Breast epithelium (tissue), 4 donors: Measurements from ENCODE around the gene ST6GALNAC3. TPM values are rescaled to one million over a fixed set of nuclear protein-coding genes. Genes with fewer than 3 reads are reported as not detected.

ENCODE experiments used
- DNase-seq, 2 donors: peaks; one replicate each; pipeline ENCODE4 v3.0.0-alpha.2; 2019; ENCODE audit warnings: low spot score in 2 of 2
- H3K27ac ChIP-seq, 2 donors: fragments of 200-600 bp; sonication (generic) in 1 of 2; one replicate each; pipeline ENCODE4 v1.5.1; 2016 to 2019; ENCODE audit warnings: mild to moderate bottlenecking in 1 of 2
- H3K27me3 ChIP-seq, 2 donors: fragments of 200-600 bp; sonication (generic) in 1 of 2; one replicate each; pipeline versions ENCODE4 v1.5.1 to v1.6.0; 2017 to 2019; ENCODE audit warnings: control low read depth in 1 of 2, mild to moderate bottlenecking in 1 of 2
- H3K36me3 ChIP-seq: fragments of 200-600 bp; one replicate; pipeline ENCODE4 v1.5.1; 2019
- H3K4me1 ChIP-seq, 2 donors: fragments of 200-600 bp; sonication (generic); one replicate each; pipeline ENCODE4 v1.5.1; 2016 to 2019; ENCODE audit warnings: control low read depth in 1 of 2
- H3K4me3 ChIP-seq, 3 donors: fragments of 200-600 bp; sonication (generic); 1 replicate in 2 of 3; 2 replicates in 1 of 3; pipeline ENCODE4 v1.5.1; 2016 to 2019; ENCODE audit warnings: mild to moderate bottlenecking in 3 of 3, moderate library complexity in 2 of 3
- H3K9me3 ChIP-seq, 2 donors: fragments of 200-600 bp; sonication (generic) in 1 of 2; one replicate each; pipeline ENCODE4 v1.5.1; 2016 to 2019; ENCODE audit warnings: control low read depth in 1 of 2
- POLR2A ChIP-seq: fragments of 450-650 bp; IDR thresholded peaks from one replicate; pipeline ENCODE4 v1.6.1; 2016; ENCODE audit warnings: antibody characterized with exemption, mild to moderate bottlenecking, moderate library complexity
- POLR2AphosphoS5 ChIP-seq, 3 donors: sonication (generic); formaldehyde crosslinking; IDR thresholded peaks; one replicate each; pipeline ENCODE4 v1.6.1; 2017; ENCODE audit warnings: antibody characterized with exemption in 3 of 3
- intact Hi-C: fragments of 100-400 bp; cut with DNase I; formaldehyde crosslinking; loops from one replicate; pipeline ENCODE4 v1.15.1; 2023; ENCODE audit warnings: low total_unique reads
- total RNA-seq, 3 donors: library from RNA; depleted of rRNA; stranded (reverse); fragments of >200 nt; gene quantifications; one replicate each; pipeline ENCODE4 v1.1.0, GENCODE V29; 2016
- TF ChIP-seq, protein P1 (sequence below), 3 donors: fragments of 450-650 bp; IDR thresholded peaks; one replicate each; pipeline ENCODE4 v1.5.1; 2016 to 2017; ENCODE audit warnings: antibody characterized with exemption in 3 of 3, mild to moderate bottlenecking in 3 of 3, moderate library complexity in 3 of 3

ST6GALNAC3 gene
- total RNA-seq, 3 donors from 2014 or later: 4.1 to 14.4 (median 8.5) TPM

DNA sequence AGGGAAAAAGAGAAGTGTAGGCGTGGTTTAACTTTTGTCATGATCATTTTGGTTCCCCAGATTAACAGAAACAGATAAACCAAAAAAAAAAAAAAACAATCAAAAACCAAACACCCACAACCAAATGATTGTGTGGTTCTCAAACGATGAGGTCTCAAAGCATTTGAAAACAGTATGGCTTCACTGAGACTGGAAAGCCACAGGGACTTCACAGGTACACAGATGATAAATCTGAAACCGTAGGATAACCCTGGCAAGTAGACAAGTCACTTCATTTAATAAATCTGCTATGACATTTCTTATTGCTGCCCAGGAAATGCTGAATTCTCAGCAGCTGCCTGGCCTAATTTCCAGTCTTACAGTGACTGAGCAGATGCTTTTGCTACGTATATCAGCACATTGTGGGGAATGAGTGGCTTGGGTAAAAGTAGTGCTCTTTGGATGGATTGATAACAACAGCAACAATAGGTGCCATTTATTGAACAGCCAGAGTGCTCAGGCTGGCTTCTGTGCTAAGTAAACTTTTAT lies 6.1 kb downstream of the ST6GALNAC3 start:
- H3K36me3 ChIP-seq: no peaks in the 10 kb centered on the region
- H3K27ac ChIP-seq: no peak overlapping the region
- intact Hi-C loops: no loop called here
- no peak for TF ChIP-seq POLR2AphosphoS5 (IDR thresholded peaks at IDR 0.05)
- TF ChIP-seq POLR2A: no peak
- TF ChIP-seq, protein P1, sequence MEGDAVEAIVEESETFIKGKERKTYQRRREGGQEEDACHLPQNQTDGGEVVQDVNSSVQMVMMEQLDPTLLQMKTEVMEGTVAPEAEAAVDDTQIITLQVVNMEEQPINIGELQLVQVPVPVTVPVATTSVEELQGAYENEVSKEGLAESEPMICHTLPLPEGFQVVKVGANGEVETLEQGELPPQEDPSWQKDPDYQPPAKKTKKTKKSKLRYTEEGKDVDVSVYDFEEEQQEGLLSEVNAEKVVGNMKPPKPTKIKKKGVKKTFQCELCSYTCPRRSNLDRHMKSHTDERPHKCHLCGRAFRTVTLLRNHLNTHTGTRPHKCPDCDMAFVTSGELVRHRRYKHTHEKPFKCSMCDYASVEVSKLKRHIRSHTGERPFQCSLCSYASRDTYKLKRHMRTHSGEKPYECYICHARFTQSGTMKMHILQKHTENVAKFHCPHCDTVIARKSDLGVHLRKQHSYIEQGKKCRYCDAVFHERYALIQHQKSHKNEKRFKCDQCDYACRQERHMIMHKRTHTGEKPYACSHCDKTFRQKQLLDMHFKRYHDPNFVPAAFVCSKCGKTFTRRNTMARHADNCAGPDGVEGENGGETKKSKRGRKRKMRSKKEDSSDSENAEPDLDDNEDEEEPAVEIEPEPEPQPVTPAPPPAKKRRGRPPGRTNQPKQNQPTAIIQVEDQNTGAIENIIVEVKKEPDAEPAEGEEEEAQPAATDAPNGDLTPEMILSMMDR (IDR thresholded peaks at IDR 0.05): no peak
- no peak for DNase-seq
- H3K9me3 ChIP-seq: no peaks in the 10 kb centered on the region
- no peaks in the 10 kb centered on the region for H3K4me1 ChIP-seq
- no peaks in the 10 kb centered on the region for H3K27me3 ChIP-seq
- no peak overlapping the region for H3K4me3 ChIP-seq

- Histone ChIP-seq H3K27ac (no peak overlapping the region), H3K4me1 (no peaks in the 10 kb centered on the region), H3K27me3 (no peaks in the 10 kb centered on the region), H3K4me3 (no peak overlapping the region), H3K36me3 (no peaks in the 10 kb centered on the region), H3K9me3 (no peaks in the 10 kb centered on the region)
- TF ChIP-seq, protein P1 (IDR thresholded peaks at IDR 0.05): no peak
- TF ChIP-seq POLR2A (no peak), POLR2AphosphoS5 (IDR thresholded peaks at IDR 0.05) (no peak)
- DNase-seq: no peak
- intact Hi-C loops: no loop called here
Observed at GRCh38 chr1:76082062-76082461, 7.5 kb downstream of the ST6GALNAC3 start.

- no peak overlapping the region for H3K27ac ChIP-seq
- no peaks in the 10 kb centered on the region for H3K36me3 ChIP-seq
- DNase-seq: no peak
- H3K4me3 ChIP-seq: no peak overlapping the region
- no peaks in the 10 kb centered on the region for H3K27me3 ChIP-seq
- no peaks in the 10 kb centered on the region for H3K4me1 ChIP-seq
- intact Hi-C loops: no loop called here
- TF ChIP-seq POLR2A (no peak), POLR2AphosphoS5 (IDR thresholded peaks at IDR 0.05) (no peak)
- TF ChIP-seq, protein P1 (IDR thresholded peaks at IDR 0.05): no peak
- no peaks in the 10 kb centered on the region for H3K9me3 ChIP-seq
Observed at GRCh38 chr1:76083189-76083588, 8.6 kb downstream of the ST6GALNAC3 start.

- DNase-seq: no peak
- Histone ChIP-seq H3K36me3 (no peaks in the 10 kb centered on the region), H3K4me3 (no peak overlapping the region), H3K4me1 (no peaks in the 10 kb centered on the region), H3K9me3 (no peaks in the 10 kb centered on the region), H3K27me3 (no peaks in the 10 kb centered on the region), H3K27ac (no peak overlapping the region)
- TF ChIP-seq, protein P1 (IDR thresholded peaks at IDR 0.05): no peak
- TF ChIP-seq POLR2A: no peak
- TF ChIP-seq POLR2AphosphoS5 (IDR thresholded peaks at IDR 0.05): no peak
- intact Hi-C loops: loop anchor here (2.0 kb wide), 1 partner anchor 51 kb away; no protein-coding TSS in a partner anchor
Observed at GRCh38 chr1:76084029-76084627, 9.6 kb downstream of the ST6GALNAC3 start.

GRCh38 chr1:76084685-76085084 lies 10.1 kb downstream of the ST6GALNAC3 start:
- Histone ChIP-seq H3K36me3 (no peaks in the 10 kb centered on the region), H3K4me3 (no peak overlapping the region), H3K9me3 (no peaks in the 10 kb centered on the region), H3K27me3 (no peaks in the 10 kb centered on the region), H3K27ac (no peak overlapping the region), H3K4me1 (no peaks in the 10 kb centered on the region)
- no peak for TF ChIP-seq POLR2AphosphoS5 (IDR thresholded peaks at IDR 0.05)
- no peak for DNase-seq
- intact Hi-C loops: loop anchor here (2.0 kb wide), 1 partner anchor 50 kb away; no protein-coding TSS in a partner anchor
